Cardiac muscle cell (in vitro differentiated cells and primary cell): ENCODE measurements around the gene SH3BP5. TPM values are rescaled to one million over a fixed set of nuclear protein-coding genes. Genes with fewer than 3 reads are reported as not detected.

Source experiments
- DNase-seq, 2 donors: peaks; one replicate each; pipeline versions ENCODE4 v3.0.0 to v3.0.0-alpha.2; 2010 to 2017; ENCODE audit warnings: low read depth in 1 of 2, low spot score in 1 of 2
- H3K27ac ChIP-seq: fragments of 200-600 bp; sonication (generic); 2 replicates; pipeline ENCODE4 v1.5.1; 2016
- H3K27me3 ChIP-seq: fragments of 200-600 bp; sonication (generic); 2 replicates; pipeline ENCODE4 v1.6.0; 2016; ENCODE audit warnings: control low read depth
- H3K36me3 ChIP-seq: fragments of 200-600 bp; sonication (generic); 2 replicates; pipeline ENCODE4 v1.5.1; 2016; ENCODE audit warnings: control low read depth
- H3K4me1 ChIP-seq: fragments of 200-600 bp; sonication (generic); 2 replicates; pipeline ENCODE4 v1.8.1; 2017; ENCODE audit warnings: low read depth, mild to moderate bottlenecking, mixed run types
- H3K4me3 ChIP-seq: fragments of 200-600 bp; sonication (generic); 2 replicates; pipeline ENCODE4 v1.5.1; 2016; ENCODE audit warnings: mild to moderate bottlenecking
- H3K9me3 ChIP-seq: fragments of 200-600 bp; sonication (generic); 2 replicates; pipeline ENCODE4 v1.5.1; 2017; ENCODE audit warnings: low read depth, mild to moderate bottlenecking, control low read depth
- CTCF ChIP-seq: IDR thresholded peaks from 2 replicates; pipeline ENCODE4 v1.5.1; 2012; ENCODE audit warnings: low read depth, mild to moderate bottlenecking, low read length
- polyA plus RNA-seq: library from polyadenylated mRNA; unstranded; fragments of >200 nt; fragmentation: Nextera tagmentation; extraction: Ambion mirVana; gene quantifications from 2 replicates; pipeline ENCODE4 v1.2.1, GENCODE V29; 2016
- total RNA-seq: library from RNA; depleted of rRNA; stranded (reverse); fragments of >200 nt; gene quantifications from 2 replicates; pipeline ENCODE4 v1.2.3, GENCODE V29; 2016

Gene SH3BP5
- total and polyA plus RNA-seq, 2 experiments from 2014 or later: 10.6 to 18.5 TPM

- no peak for DNase-seq
- H3K4me1 ChIP-seq: peaks cover 9% of the 10 kb centered on the region
- no peaks in the 10 kb centered on the region for H3K36me3 ChIP-seq
- no peak for TF ChIP-seq CTCF
- H3K9me3 ChIP-seq: no peaks in the 10 kb centered on the region
- H3K27ac ChIP-seq: no peak overlapping the region
- no peak overlapping the region for H3K4me3 ChIP-seq
- H3K27me3 ChIP-seq: no peaks in the 10 kb centered on the region
These were observed 66.5 kb downstream of the SH3BP5 start for GRCh38 chr3:15265655-15266509.

GRCh38 chr3:15264486-15264885 is 67.9 kb downstream of the SH3BP5 start:
- H3K9me3 ChIP-seq: no peaks in the 10 kb centered on the region
- TF ChIP-seq CTCF: no peak
- no peaks in the 10 kb centered on the region for H3K27me3 ChIP-seq
- DNase-seq: no peak
- H3K27ac ChIP-seq: no peak overlapping the region
- H3K36me3 ChIP-seq: no peaks in the 10 kb centered on the region
- H3K4me3 ChIP-seq: no peak overlapping the region
- H3K4me1 ChIP-seq: peaks cover 9% of the 10 kb centered on the region

- Histone ChIP-seq H3K4me1 (peaks cover 9% of the 10 kb centered on the region), H3K4me3 (no peak overlapping the region), H3K27me3 (no peaks in the 10 kb centered on the region), H3K27ac (no peak overlapping the region), H3K9me3 (no peaks in the 10 kb centered on the region), H3K36me3 (no peaks in the 10 kb centered on the region)
- no peak for DNase-seq
- TF ChIP-seq CTCF: no peak
These were observed 68.5 kb downstream of the SH3BP5 start for GRCh38 chr3:15263926-15264325.

GRCh38 chr3:15263120-15263519 is 69.3 kb downstream of the SH3BP5 start:
- Histone ChIP-seq H3K4me1 (peaks cover 5% of the 10 kb centered on the region), H3K9me3 (no peaks in the 10 kb centered on the region), H3K27me3 (no peaks in the 10 kb centered on the region), H3K4me3 (no peak overlapping the region), H3K27ac (no peak overlapping the region), H3K36me3 (no peaks in the 10 kb centered on the region)
- no peak for TF ChIP-seq CTCF
- no peak for DNase-seq

- H3K27me3 ChIP-seq: no peaks in the 10 kb centered on the region
- H3K4me1 ChIP-seq: peaks cover 4% of the 10 kb centered on the region
- DNase-seq: no peak
- no peaks in the 10 kb centered on the region for H3K36me3 ChIP-seq
- H3K27ac ChIP-seq: no peak overlapping the region
- H3K9me3 ChIP-seq: no peaks in the 10 kb centered on the region
- TF ChIP-seq CTCF: no peak
- no peak overlapping the region for H3K4me3 ChIP-seq
These were observed 70.4 kb downstream of the SH3BP5 start for GRCh38 chr3:15262021-15262420.
